Upper lobe of left lung (tissue), 6 donors: Measurements from ENCODE around the gene MTCL3.
A peak's percentile ranks its signal among the peaks of the same experiment; 100 is the strongest.

Experiments used
- ATAC-seq, 2 donors: fragments of 200-7000 bp; cut with Tn5 transposase; one replicate each; pipeline ENCODE4 v1.9.1; 2022; ENCODE audit warnings: mild to moderate bottlenecking in 2 of 2, moderate library complexity in 2 of 2; ENCODE audit not compliant: low FRiP score in 2 of 2
- DNase-seq, 2 donors: peaks; one replicate each; pipeline ENCODE4 v3.0.0-alpha.2; 2019 to 2020
- H3K27ac ChIP-seq, 4 donors: fragments of 200-600 bp; sonication (generic); one replicate each; pipeline ENCODE4 v1.5.1; 2016 to 2019
- H3K27me3 ChIP-seq, 4 donors: fragments of 200-600 bp; sonication (generic); one replicate each; pipeline ENCODE4 v1.5.1; 2017 to 2019
- H3K36me3 ChIP-seq, 4 donors: fragments of 200-600 bp; sonication (generic); one replicate each; pipeline ENCODE4 v1.5.1; 2016 to 2019
- H3K4me1 ChIP-seq, 4 donors: fragments of 200-600 bp; sonication (generic); one replicate each; pipeline ENCODE4 v1.5.1; 2018 to 2019
- H3K4me3 ChIP-seq, 4 donors: fragments of 200-600 bp; sonication (generic); one replicate each; pipeline ENCODE4 v1.5.1; 2017 to 2019; ENCODE audit warnings: mild to moderate bottlenecking in 2 of 4, moderate library complexity in 1 of 4
- H3K9me3 ChIP-seq, 4 donors: fragments of 200-600 bp; sonication (generic); one replicate each; pipeline ENCODE4 v1.5.1; 2018 to 2019
- EP300 ChIP-seq, 4 donors: sonication (generic); formaldehyde crosslinking; IDR thresholded peaks; one replicate each; pipeline ENCODE4 v1.5.1; 2017; ENCODE audit warnings: antibody characterized with exemption in 4 of 4, control low read depth in 2 of 4
- POLR2A ChIP-seq, 4 donors: fragments of 450-650 bp; IDR thresholded peaks; one replicate each; pipeline ENCODE4 v1.5.1; 2016 to 2017; ENCODE audit warnings: antibody characterized with exemption in 4 of 4, mild to moderate bottlenecking in 2 of 4
- POLR2AphosphoS5 ChIP-seq, 2 donors: sonication (generic); formaldehyde crosslinking; IDR thresholded peaks; one replicate each; pipeline ENCODE4 v1.5.1; 2017; ENCODE audit warnings: antibody characterized with exemption in 2 of 2
- WGBS, 2 donors: methylation state at CpG; one replicate each; pipeline ENCODE4 v1.1.5; 2017 to 2018; 5-methylcytosine and 5-hydroxymethylcytosine counted together
- TF ChIP-seq, protein P1 (sequence below), 6 experiments: fragments of 450-650 bp in 4 of 6; fragments of 200-600 bp in 2 of 6; sonication (generic) in 2 of 6; IDR thresholded peaks; one replicate each; pipeline ENCODE4 v1.5.1; 2016 to 2019; ENCODE audit warnings: antibody characterized with exemption in 6 of 6
- donor health status: DM: no; HTN: no; CAD: no; lungs with moderate emphysema.
- donor health status: DM: no; HTN: yes; CAD: no; lungs with severe emphysema.

Gene MTCL3

DNA sequence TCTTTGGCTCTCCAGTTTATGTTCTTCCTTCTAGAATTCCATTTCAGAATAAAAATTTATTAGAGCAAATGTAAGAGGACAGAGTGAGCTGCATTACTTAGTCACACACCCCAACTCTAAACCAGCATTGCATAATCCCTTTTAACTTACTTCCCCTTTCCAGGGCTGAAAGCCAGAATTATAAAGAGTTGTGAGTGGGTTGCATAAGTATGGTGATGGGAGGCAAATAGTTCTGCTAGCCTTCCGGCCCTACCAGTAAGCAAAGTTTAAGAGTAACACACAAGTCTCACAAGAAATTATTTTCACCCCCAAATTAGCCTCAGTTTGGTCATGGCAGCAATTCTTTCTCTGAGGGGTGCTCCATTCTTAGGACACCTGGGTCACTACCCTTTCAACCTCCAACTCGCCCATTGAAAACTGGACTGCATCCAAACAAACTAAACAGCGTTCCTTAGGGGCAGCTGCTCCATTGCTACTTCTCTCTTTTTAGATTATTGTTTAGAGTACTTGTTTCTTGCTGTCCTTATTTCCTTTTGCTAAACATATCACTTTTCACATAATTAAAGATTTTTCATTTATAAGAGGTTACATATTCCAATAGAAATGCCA, 61.6 kb downstream of the MTCL3 start:
- 30 to 41% methylated on average over 3 of the region's 3 CpGs for WGBS, 2 donors
- DNase-seq (peak in 1 of 2 donors; percentile 56), ATAC-seq (peak; percentile 87 to 90)
- Histone ChIP-seq H3K36me3 (no peaks in the 10 kb centered on the region), H3K4me3 (peak overlapping the region in 3 of 4 donors; percentile 36 to 50 (median 44)), H3K4me1 (peaks cover 0 to 14% (median 10%) of the 10 kb centered on the region in 4 donors), H3K27ac (peak overlapping the region; percentile 67 to 75 (median 70)), H3K27me3 (no peaks in the 10 kb centered on the region), H3K9me3 (no peaks in the 10 kb centered on the region)
- peak in 1 of 2 donors; percentile 41 for TF ChIP-seq POLR2AphosphoS5 (IDR thresholded peaks at IDR 0.05)
- TF ChIP-seq POLR2A (IDR thresholded peaks at IDR 0.05) = peak in 2 of 4 donors; percentile 26 to 57
- peak in 1 of 4 donors; percentile 80 for TF ChIP-seq EP300 (IDR thresholded peaks at IDR 0.05)
- TF ChIP-seq, protein P1, sequence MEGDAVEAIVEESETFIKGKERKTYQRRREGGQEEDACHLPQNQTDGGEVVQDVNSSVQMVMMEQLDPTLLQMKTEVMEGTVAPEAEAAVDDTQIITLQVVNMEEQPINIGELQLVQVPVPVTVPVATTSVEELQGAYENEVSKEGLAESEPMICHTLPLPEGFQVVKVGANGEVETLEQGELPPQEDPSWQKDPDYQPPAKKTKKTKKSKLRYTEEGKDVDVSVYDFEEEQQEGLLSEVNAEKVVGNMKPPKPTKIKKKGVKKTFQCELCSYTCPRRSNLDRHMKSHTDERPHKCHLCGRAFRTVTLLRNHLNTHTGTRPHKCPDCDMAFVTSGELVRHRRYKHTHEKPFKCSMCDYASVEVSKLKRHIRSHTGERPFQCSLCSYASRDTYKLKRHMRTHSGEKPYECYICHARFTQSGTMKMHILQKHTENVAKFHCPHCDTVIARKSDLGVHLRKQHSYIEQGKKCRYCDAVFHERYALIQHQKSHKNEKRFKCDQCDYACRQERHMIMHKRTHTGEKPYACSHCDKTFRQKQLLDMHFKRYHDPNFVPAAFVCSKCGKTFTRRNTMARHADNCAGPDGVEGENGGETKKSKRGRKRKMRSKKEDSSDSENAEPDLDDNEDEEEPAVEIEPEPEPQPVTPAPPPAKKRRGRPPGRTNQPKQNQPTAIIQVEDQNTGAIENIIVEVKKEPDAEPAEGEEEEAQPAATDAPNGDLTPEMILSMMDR (IDR thresholded peaks at IDR 0.05) = no peak

GRCh38 chr6:127456465-127456864, 62.7 kb downstream of the MTCL3 start:
- WGBS, 2 donors = 46 to 55% methylated on average over 3 of the region's 3 CpGs
- no peak for ATAC-seq
- Histone ChIP-seq H3K4me3 (peak overlapping the region in 3 of 4 donors; percentile 36 to 50 (median 44)), H3K27me3 (no peaks in the 10 kb centered on the region), H3K4me1 (peaks cover 0 to 14% (median 10%) of the 10 kb centered on the region in 4 donors), H3K36me3 (no peaks in the 10 kb centered on the region), H3K9me3 (no peaks in the 10 kb centered on the region), H3K27ac (peak overlapping the region; percentile 55 to 75 (median 70))
- no peak for DNase-seq
- TF ChIP-seq EP300 (IDR thresholded peaks at IDR 0.05) (no peak), POLR2A (IDR thresholded peaks at IDR 0.05) (no peak), POLR2AphosphoS5 (IDR thresholded peaks at IDR 0.05) (no peak)
- TF ChIP-seq, protein P1 (IDR thresholded peaks at IDR 0.05) = no peak

- 51 to 65% methylated on average over 2 of the region's 2 CpGs for WGBS, 2 donors
- H3K36me3 ChIP-seq = peaks cover 0 to 9% (median 3%) of the 10 kb centered on the region in 4 donors
- H3K4me1 ChIP-seq = peaks cover 0 to 14% (median 7%) of the 10 kb centered on the region in 4 donors
- no peak for ATAC-seq
- DNase-seq = no peak
- H3K27me3 ChIP-seq = no peaks in the 10 kb centered on the region
- H3K27ac ChIP-seq = peak overlapping the region in 1 of 4 donors; percentile 75
- TF ChIP-seq, protein P1 (IDR thresholded peaks at IDR 0.05) = no peak
- TF ChIP-seq POLR2A (IDR thresholded peaks at IDR 0.05) = no peak
- TF ChIP-seq EP300 (IDR thresholded peaks at IDR 0.05) = no peak
- no peak for TF ChIP-seq POLR2AphosphoS5 (IDR thresholded peaks at IDR 0.05)
- no peaks in the 10 kb centered on the region for H3K9me3 ChIP-seq
- no peak overlapping the region for H3K4me3 ChIP-seq
Observed at GRCh38 chr6:127453845-127454619, 65.1 kb downstream of the MTCL3 start.

DNA sequence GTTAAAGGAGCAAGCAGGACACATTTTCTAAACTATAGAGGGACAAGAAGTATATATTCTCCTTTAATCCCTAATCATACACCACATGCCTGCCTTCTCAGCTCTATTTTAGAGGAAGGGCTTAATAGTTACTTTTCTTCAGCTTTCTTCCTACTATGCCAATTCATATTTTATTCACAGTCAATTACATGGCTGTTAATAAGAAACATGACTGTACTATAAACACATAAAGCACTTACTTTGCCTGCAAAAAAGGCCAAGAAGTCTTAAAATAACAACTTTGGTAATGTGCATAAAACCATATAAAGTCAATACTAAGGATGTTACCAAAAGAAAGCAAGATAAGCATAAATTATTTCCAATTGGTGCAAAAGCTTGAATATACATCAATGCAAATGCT, 66.3 kb downstream of the MTCL3 start:
- Histone ChIP-seq H3K27me3 (no peaks in the 10 kb centered on the region), H3K4me3 (no peak overlapping the region), H3K9me3 (no peaks in the 10 kb centered on the region), H3K27ac (no peak overlapping the region), H3K4me1 (peaks cover 0 to 12% (median 5%) of the 10 kb centered on the region in 4 donors), H3K36me3 (peaks cover 0 to 12% (median 3%) of the 10 kb centered on the region in 4 donors)
- DNase-seq = no peak
- TF ChIP-seq POLR2AphosphoS5 (IDR thresholded peaks at IDR 0.05) (no peak), POLR2A (IDR thresholded peaks at IDR 0.05) (no peak), EP300 (IDR thresholded peaks at IDR 0.05) (no peak)
- no peak for ATAC-seq

DNA sequence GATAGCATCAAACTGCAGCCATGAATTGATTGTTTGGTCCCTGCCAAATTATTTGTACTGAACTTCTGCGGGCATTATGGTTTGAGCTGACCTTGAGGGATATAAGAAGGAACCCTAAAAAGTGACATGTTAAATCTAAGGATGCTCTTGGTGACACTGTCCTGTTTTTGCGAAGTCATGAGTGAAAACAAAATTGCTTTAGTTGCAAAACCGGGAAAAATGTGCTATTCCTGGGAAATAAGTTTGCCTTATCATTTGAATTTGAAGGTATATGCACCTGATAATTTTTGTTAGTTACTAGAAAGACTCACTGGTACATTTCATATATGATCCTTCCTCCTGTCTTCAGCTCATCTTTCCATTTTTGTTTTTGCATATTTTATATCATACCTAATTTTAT, 67.7 kb downstream of the MTCL3 start:
- ATAC-seq (no peak), DNase-seq (no peak)
- 90 to 92% methylated on average over 3 of the region's 3 CpGs for WGBS, 2 donors
- Histone ChIP-seq H3K4me3 (no peak overlapping the region), H3K4me1 (peaks cover 0 to 9% (median 4%) of the 10 kb centered on the region in 4 donors), H3K36me3 (peaks cover 0 to 12% (median 3%) of the 10 kb centered on the region in 4 donors), H3K27ac (no peak overlapping the region), H3K27me3 (no peaks in the 10 kb centered on the region), H3K9me3 (no peaks in the 10 kb centered on the region)
- TF ChIP-seq POLR2A (IDR thresholded peaks at IDR 0.05) (no peak), EP300 (IDR thresholded peaks at IDR 0.05) (no peak), POLR2AphosphoS5 (IDR thresholded peaks at IDR 0.05) (no peak)
- TF ChIP-seq, protein P1 (IDR thresholded peaks at IDR 0.05) = no peak
